ENCODE measurements around the gene CDH23.
A peak's percentile ranks its signal among the peaks of the same experiment; 100 is the strongest.

The CDH23 gene

DNA sequence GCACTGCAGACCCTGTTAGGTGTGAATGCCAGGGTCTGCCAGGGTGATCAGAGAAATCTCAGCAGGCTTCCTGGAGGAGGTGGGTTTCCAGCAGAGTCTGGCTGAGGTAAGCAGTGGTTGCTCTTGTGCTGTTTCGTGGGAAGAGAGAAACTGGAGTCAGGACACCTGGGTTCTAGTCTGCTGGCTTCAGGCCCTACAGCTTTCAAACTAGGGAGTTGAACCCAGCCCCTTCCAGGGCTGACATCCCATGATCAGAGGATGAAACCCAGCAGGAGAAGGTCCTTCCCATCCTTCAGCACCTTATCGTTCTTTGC, 116.8 kb downstream of the CDH23 start:
- no peak for DNase-seq

DNA sequence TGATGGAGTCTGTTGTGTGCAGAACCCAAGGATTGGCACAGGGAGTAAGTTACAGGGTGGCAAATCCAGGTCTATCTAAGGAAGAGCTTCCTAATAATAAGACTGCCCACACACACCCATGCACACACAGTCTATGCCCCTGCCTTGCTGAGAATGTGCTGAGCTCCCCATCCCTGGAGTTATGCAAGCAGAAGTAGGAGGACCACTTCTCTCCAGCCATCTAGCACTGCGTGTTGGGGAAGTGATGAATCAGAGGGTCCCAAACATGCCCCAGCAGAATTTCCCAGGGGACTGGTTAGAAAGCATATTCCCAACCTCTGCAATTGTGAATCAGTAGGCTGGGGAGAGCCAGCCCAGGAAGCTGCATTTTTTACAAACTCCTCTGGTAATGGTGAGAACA, 117.2 kb downstream of the CDH23 start:
- no peak for DNase-seq

DNA sequence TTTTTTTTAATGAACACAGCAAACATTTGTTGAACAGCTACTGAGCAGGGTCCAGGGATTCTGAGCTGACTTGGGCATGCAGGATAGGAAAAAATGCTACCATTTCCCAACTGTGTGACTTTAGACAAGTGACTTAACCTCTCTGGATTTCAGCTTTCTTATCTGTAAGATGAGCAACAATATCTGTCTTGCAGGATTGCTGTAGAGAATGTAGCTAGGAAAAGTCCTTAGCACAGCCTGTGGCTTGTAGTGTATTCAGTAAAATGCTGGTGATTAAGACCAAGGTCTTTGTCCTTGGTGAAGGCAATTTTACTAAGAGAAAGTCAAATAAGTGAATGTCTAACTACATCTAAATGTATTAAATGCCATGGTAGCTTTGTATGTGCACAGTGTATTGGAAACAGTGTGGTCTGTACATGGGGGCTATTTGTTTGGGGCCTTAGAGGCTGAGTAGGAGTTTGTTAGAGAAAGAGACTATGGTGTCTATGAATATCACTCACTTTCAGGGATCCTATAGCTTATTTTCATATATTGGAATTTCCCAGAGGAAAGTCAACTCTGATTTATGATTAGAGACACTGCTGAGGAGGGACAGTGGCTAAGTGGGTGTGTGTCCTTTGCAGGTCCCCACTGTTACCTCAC, 118.9 kb downstream of the CDH23 start:
- no peak for DNase-seq

DNA sequence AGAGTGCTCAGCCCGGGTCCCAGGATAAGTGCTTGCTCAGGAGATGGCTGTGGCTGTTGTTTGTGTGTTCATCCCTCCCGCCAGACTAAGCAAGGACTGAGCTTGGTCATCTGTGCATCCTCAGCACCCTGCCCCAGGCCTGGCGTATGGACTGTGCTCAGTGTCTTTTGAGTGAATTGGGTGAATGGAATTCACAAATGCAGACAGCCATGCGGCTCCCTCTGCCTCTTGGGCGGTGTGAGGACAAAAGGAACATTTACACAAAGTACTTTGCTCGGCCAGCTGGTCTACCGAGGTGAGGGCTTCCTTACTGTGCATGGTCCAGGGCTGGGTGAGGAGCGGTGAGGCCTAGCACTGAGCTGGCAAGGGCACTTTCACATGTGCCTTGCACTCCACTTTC, 120.2 kb downstream of the CDH23 start:
- no peak for DNase-seq

DNA sequence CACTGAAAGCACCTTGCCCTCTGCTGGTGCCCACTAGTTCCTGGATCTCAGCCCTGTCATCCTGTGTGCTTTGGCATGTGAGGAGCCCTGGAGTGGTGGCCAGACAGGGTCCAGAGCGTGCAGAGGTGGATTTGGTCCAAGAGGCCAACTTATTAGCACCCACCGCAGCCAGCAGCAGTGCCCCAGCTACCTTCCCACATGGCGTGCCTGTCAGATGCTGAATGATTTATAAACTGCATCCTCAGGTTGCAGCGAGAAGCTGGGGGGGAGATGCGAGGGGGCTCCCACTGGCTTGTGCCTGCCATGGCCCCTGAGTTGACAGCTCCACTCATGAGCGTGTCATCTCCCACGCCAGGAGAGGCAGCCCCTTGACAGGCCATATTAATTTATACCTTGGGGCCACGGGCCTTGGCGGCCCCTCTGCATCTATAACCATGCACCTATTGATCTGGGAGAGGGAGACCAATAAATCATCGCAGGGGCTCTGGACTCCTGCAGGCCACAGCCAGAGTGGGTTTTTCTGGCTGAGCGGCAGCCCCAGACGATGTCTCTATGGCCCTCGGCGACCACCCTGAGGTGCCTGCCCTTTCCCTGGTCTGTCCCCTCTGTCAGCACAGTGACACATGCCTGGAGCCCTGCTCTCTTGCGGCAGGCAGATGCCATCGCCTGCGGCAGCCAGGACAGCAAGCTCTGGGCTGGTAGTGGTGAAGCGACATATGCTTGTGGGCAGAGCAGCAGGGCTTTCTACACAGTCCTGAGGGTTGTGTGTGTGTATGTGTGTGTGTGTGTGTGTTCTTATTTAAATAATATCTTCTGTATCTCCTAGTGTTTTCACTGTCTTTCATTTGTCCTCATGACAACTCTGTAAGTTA, 120.8 kb downstream of the CDH23 start:
- DNase-seq = no peak

DNA sequence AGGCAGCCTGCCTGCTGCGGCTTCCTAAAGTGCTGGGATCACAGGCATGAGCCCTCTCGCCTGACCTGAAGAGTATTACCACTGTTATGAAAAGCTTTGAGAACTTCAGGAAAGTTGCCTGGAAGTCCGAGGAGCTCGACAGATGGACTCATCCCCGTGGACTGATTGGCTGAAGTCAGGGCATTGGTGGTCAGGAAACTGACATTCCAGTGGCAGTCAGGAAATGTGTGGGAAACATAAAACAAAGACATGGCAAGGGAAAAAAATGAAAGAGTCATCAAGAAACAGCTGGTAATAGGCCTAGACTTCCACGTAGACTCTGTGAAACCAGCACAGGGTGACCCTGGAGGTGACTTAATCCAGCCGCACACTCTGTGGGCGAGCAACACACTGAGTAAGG, 123.3 kb downstream of the CDH23 start:
- DNase-seq = no peak

DNA sequence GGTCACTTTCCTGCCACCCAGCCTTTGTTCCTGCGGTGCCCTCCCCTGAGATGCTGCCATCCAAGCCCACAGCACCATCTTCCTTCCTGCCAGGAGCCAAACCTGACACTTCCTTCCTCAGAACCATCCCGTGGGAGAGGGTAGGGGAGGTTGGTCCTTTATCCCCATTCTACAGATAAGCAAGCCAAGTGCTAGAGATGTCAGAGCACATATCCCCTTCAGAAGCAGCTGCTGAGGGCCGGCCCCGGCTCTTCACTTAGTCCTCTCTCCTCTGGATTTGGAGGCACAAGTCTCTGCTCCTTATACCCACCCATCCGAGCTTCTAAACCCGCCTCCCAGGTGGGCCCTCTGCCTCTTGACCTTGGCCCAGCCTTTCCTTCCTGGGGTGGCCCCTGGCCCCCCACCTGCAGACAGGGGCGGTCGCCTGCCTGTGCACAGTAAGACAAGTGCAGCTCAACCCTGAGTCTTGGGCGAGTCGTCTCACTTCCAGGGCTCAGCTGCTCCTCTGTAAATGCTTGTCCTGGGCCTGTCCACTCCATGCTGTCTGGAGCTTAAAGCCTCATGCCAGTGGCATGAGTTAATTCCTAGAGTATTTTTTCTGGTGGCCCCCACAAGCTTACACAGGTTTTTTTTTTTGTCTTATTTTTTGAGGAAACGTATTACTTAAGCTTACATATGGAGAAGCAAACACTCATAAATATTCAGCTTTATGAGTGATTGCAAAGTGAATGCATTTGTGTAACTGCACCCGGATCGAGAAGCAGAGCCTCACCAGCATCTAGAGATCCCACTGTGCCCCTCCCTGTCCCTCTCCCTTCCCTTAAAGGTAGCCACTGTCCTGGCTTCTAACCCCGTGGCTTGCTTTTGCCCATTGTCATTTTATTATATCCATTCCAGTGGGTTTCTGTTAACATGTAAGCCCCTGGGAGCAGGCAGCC, 125.1 kb downstream of the CDH23 start:
- DNase-seq = no peak

DNA sequence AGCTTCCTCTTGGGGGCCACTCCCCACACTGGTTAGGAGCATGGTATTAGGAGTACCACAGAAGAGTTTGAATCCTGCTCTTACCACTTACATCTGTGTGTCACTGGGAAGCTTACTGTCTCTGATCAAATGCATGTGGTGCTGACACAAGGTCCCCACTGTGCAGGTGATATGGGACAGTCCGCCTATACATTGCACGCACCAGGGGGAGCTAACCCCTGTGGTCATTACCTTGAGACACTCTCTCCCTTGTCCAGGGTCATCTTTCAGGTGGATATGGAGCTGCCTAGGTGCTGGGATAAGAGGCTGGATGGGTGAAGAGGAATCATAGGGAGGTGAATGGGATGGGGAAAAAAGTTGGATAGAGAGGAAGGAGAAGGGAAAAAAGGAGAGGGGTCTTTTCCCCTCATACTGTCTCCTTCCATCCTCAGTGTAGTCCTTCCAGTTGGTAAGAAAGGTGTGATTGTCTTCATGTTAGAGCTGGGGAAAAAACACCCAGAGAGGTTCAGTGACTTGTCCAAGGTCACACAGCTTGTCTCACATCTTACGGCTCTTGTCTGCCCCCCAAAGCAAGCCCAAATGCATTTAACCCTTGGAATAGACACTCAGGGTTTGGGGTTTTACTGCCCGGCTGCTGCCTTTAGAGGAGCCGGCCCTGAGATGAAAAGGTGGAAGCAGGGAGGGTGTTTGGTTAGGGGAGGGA, 125.9 kb downstream of the CDH23 start:
- no peak for DNase-seq

DNA sequence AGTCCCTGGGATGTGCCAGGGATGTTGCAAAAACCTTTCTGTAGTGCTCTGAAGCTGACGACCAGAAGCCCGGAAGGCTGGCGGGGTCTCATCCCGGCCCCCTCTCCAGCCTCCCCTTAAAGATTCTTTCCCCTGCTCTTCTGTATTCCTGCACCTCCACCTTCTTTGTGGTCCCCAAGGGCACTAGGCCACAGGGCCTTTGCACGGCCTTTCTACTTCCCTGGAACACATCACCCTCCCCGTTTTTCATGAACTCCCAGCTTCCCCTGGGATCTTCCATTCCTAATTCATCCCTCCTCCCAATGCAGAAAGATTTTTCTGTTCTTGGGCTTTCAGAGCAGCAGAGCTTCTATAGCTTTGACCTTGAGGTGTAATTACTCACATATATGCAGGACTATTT, 127.0 kb downstream of the CDH23 start:
- DNase-seq = no peak

DNA sequence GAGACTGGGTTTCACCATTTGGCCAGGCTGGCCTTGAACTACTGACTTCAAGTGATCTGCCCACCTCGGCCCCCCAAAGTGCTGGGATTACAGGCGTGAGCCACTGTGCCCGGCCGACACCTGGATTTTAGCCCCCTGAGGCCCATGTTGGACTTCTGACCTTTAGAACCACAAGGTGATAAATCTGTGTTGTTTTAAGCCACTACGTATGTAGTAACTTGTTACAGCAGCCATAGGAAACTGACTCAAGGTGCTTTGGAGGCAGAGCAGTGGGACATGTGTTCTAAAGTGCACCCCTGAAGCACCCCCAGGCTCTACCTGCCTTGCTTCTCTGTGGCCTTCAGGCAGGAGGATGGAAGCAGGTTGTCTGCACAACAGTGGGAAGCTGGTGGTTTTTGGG, 128.4 kb downstream of the CDH23 start:
- DNase-seq = no peak

DNA sequence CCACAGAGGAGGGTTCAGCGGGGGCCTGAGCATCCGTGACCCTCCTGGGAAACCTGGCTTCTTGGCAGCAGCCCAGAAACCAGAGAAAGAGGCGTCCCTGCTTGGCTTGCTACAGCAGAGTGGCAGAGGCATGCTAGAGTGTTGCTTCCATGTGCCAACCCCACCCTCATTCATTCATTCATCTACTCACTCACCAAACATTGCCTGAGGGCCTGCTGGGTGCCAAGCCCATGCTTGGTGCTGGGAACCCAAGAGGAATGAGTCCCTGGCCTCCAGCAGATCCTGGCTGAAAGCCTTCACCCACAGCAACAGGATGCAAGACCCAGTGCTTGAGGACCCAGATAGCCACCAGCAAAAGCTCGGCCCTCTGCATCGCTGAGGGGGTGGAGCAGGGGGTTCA, 129.0 kb downstream of the CDH23 start:
- DNase-seq = no peak

DNA sequence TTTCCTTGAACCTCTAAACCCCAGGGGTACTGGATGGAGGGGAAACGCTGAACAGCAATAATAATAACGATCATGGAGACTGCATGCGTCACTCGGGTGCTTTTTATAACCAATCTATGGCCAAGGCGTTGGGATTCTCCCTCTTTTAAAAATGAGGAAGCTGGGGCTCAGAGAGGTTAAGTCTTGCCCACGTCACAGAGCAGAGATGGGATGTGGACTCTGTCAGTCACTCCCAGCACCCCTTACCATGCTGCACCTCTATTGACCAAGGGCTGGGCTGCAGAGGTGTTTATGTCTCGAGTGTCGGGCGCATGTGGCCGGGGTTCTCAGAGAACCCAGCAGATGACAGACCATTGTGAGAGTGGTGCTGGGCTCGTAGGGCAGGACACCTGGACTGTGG, 129.9 kb downstream of the CDH23 start:
- no peak for DNase-seq

DNA sequence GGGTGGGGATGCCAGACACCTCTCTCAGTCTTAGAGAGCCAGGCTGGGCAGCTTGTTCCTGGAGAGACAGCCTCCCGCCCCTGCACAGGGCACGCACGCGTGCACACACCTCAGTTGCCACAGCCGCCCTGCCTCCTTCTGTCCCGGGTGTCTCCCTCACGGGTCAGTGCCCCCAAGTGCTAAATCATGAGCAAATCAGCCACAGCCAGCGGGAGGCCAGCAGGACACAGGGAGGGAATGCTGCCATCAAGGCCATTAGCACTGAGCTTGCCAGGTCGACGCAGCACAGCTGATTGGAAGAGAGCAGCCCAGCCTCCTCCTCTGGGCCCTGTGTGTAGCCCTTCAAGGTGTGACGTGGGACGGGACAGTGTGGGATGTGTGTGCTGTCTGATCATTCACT, 130.4 kb downstream of the CDH23 start:
- DNase-seq = peak in 1 of 51 donors; percentile 7

DNA sequence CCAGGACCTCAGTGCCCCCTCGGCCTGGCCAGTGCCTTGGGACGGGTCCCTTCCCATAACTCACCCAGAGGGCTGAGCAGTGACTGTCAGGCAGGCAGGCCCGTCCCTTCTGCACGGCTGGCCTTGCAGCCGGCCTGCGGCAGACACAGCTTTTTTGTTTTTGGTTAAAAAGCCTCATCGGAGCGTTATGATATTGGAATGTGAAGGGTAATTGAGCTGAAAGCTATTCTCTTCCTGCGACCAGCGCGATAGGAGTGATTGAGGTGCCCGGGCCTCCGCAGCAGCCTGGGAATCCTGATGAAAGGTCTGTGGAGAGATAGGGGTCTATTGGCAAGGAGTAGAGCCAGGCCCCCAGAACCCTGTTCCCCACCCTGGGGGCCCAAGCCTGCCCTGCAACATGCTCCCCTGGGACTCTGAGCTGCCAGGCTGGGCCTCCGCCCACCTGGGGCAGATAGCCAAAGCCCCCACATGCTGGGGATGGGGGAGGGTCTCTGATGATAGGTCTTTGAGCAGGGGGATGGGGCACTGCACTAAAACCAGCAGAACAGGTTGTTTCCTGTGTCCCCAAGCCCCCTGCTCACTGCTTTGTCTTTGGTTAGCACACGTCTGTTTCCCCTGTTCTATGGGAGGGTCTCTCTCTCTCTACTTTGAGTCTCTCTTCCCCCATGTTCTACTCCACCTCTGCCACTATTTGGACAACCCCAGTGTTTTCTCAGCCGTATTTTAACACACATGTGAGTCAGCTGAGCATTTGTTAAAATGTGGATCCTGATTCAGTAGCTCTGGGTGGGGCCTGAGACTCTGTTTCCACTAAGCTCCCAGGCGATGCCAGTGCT, 131.9 kb downstream of the CDH23 start:
- peak in 3 of 51 donors; percentile 7 to 12 (median 10) for DNase-seq

DNA sequence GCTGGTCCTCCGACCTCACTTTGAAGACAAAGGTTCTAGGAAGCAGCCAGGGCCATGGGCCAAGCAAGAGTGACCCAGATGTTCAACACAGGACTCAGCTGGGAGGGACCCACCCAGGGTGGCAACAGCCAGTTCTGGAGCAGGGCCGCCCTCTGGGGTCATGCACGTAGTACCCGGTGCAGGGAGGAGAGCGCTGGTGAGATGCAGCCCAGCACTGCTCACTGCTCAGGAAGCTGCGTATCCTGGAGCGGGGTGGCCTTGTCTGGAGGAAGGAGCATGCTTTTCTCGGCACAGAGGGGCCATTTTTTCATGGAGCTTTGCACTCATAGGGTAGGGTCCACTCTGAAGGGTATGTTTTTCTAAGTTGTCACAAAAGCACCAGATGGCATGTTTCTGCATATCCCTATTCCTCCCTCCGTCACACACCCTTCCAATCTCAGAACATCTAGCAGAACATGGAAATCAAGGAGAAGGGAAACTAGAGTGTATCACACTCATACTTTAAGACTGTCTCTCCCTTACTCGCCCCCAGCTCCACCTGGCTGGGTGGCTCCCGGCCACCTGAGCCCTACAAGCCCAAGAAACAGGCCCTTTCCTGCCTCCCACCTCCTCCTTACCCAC, 132.6 kb downstream of the CDH23 start:
- DNase-seq = no peak

DNA sequence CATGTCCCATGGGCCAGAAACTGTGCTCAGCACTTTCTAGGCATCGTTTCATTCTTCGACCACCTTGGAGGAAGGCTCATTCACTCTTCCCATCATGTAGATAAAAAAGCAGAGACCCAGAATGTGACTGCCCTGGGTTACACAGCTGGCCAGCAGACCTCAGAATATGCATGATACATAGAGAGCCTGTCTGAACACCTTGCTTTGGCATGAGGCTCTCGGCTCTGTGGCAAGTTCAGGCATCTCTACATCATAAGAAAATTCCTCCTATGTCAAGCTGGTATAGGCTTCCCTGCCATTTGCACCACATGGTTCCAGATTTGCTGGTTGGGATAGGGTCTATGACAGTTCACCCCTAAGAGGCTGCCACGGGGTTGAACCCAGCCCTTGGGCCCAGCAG, 134.1 kb downstream of the CDH23 start:
- DNase-seq = no peak

DNA sequence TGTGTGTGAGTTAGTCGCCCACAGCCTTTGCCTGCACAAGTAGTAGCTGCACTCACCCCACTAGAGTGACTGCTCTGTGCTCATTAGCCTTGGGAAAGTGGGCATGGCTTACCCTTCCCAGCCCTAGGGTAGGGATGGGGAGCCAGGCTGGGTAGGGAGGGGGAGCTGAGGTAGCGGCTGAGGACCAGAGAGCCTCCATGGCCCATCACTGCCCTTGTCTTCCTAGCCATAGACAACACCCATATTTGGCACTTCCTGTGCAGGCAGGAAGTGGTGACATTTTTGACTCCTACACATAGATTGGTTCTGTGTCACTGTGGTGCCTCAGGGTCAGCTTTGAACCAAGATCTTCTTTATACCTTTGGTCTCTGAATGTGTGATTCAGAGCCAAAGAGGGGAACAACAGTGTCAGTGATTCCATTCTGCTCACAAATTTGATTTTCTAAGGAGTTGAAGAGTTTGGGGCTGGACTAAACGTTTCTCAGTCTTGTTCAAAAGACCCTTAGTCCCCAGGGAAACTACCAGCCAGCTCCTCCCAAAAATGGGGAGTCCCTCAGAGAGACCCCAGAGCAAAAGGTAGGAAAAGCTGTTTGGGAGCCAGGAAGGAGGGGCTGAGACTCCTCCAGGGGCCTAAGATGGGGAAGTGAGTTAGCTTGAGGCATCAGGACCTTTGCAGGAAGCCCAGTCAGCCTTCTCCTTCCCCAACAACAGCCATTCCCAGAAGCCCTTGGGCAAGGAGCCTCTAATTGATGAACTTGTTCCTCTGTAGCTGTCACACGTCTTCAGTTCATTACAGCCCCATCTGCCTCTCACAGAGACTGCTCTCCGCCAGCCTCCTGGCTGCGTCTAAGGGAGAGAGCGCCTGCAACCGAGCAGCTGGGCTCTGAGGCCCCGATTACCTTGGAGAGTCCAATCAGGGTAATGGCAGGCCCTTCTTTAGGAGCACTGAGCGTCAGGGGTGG, 135.0 kb downstream of the CDH23 start:
- no peak for DNase-seq

DNA sequence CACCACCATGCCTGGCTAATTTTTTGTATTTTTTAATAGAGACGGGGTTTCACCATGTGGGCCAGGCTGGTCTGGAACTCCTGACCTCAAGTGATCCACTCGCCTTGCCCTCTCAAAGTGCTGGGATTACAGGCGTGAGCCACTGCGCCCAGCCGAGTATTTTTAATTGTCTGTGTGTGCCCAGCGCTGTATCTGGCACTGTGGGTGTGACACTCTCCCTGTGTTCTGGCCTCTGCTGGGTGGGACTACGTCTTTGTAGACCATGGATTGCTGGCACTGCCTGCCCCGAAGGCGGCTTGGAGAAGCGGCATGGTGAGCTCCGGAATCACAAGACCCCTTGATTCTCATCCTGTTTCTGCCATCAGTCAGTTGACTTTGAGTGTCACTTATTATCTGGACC, 136.2 kb downstream of the CDH23 start:
- no peak for DNase-seq

DNA sequence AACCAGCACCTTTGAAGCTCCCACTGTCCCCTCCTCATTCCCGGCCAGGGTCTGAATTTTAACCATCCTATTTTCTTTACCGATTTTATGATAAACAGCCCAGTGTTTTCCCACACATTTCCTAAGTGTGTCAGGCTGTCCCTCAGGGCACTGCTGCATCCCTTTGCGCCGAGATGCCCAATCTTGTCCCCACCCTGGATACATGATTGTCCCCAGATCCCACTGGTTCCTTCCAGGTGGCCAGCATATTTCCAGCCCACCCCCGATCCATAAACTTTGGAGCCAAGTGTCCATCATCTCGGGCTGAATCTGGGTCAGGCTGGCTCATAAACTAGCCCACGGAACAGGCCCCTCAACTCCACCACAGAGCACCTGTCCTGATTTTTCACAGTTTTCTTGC, 137.2 kb downstream of the CDH23 start:
- DNase-seq = no peak

All from hypothalamus (tissue), 51 donors.